Coronary artery (tissue), 2 donors: Measurements from ENCODE around the gene ALDH2.
"Not testable (repeated sequence)": the region's sequence is repeated elsewhere in the genome, so short reads cannot be mapped to it uniquely, and the experiment has no call there.

Experiments
- DNase-seq: peaks from one replicate; pipeline ENCODE4 v3.0.0-alpha.2; 2017; ENCODE audit warnings: low spot score
- H3K27ac ChIP-seq, 2 donors: fragments of 200-600 bp; sonication (generic); one replicate each; pipeline ENCODE4 v1.5.1; 2016 to 2019
- H3K4me3 ChIP-seq: fragments of 200-600 bp; sonication (generic); 2 replicates; pipeline ENCODE4 v1.5.1; 2016; ENCODE audit warnings: mild to moderate bottlenecking, moderate library complexity
- CTCF ChIP-seq: fragments of 200-600 bp; sonication (generic); IDR thresholded peaks from one replicate; pipeline ENCODE4 v1.5.1; 2019; ENCODE audit warnings: antibody characterized with exemption

Gene ALDH2

DNA sequence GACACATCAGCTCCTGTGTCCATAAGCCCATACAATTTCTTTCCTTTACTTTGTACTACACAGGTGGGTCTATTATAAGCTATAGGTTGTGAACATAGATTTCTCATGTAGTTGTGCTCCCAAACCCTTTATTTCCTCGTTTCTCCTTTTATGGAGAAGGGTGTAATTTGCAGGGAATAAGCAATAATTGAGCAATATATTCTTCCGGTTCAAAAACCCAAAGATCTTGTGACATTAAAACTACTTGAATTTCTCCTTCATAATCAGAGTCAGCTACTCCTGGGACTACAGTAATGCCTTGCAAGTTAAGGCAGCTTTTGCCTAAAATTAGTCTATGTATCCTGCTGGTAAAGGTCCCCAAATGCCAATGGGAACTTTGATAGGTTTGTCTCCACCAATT is 56.2 kb downstream of the ALDH2 start:
- TF ChIP-seq CTCF = no peak
- Histone ChIP-seq H3K27ac (no peak overlapping the region), H3K4me3 (no peak overlapping the region)
- no peak for DNase-seq

GRCh38 chr12:111823891-111824290 is 57.2 kb downstream of the ALDH2 start:
- H3K27ac ChIP-seq = no peak overlapping the region
- no peak overlapping the region for H3K4me3 ChIP-seq
- no peak for TF ChIP-seq CTCF
- DNase-seq = no peak

DNA sequence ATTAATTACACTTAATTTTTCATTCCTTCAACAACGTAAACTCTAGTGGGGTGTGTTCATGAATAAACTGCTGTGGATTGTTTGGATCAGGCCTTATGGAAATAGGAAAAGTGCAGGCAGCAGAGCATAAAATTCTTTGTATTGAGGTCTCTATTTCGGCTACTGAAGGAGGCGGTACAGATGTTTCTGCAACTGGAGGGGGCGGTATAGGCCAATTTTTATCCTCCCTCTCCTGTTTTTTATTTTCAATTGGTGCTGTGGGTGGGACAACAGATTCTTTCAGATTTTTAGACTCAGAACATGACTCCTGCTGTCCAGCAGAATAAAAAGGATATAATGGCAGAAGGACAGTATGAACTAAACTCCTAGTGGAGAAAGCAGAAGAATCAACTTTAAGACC is 57.6 kb downstream of the ALDH2 start:
- not testable (repeated sequence) for DNase-seq, H3K4me3 ChIP-seq, H3K27ac ChIP-seq

DNA sequence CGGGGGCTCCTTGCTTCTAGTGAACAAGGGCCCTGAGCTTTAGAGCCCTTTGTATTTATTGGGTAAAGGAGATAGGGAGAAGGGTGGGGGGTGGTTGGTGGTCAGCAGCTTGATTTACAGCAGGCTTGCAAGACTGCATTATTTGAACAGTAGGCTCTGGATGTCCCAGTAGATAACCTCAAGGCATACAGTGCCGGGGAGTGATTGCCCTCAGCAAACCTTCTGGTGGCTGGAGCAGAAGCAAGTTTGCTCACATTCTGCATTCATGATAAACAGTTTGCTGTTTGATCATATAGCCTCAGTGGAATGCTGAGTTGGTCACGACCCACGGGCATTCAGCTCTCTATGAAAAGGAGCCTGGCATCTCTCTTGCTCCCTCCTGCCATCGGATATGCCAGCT is 58.8 kb downstream of the ALDH2 start:
- DNase-seq = no peak
- TF ChIP-seq CTCF = no peak
- no peak overlapping the region for H3K27ac ChIP-seq
- no peak overlapping the region for H3K4me3 ChIP-seq

GRCh38 chr12:111826316-111826715 is 59.6 kb downstream of the ALDH2 start:
- DNase-seq = no peak
- H3K27ac ChIP-seq = no peak overlapping the region
- H3K4me3 ChIP-seq = no peak overlapping the region
- no peak for TF ChIP-seq CTCF

- Histone ChIP-seq H3K27ac (no peak overlapping the region), H3K4me3 (no peak overlapping the region)
- DNase-seq = no peak
- no peak for TF ChIP-seq CTCF
Measured at GRCh38 chr12:111826992-111827391, 60.3 kb downstream of the ALDH2 start.

DNA sequence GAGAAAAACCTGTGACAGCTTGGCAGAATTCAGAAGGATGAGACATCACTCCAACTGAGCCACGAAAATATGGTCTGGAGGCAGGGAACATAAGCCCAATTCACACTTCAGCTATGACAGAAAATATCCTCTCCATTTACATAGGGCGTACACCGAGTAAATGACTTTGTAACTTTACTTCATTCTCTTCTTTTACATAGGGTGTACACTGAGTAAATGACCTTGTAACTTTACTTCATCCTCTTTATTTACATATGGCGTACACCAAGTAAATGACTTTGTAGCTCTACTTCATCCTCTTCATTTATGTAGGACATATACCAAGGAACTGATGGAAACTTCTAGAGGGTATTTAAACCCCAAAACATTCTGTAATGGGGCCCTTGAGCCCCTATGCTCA is 61.2 kb downstream of the ALDH2 start:
- DNase-seq = no peak
- no peak for TF ChIP-seq CTCF
- no peak overlapping the region for H3K4me3 ChIP-seq
- no peak overlapping the region for H3K27ac ChIP-seq

DNA sequence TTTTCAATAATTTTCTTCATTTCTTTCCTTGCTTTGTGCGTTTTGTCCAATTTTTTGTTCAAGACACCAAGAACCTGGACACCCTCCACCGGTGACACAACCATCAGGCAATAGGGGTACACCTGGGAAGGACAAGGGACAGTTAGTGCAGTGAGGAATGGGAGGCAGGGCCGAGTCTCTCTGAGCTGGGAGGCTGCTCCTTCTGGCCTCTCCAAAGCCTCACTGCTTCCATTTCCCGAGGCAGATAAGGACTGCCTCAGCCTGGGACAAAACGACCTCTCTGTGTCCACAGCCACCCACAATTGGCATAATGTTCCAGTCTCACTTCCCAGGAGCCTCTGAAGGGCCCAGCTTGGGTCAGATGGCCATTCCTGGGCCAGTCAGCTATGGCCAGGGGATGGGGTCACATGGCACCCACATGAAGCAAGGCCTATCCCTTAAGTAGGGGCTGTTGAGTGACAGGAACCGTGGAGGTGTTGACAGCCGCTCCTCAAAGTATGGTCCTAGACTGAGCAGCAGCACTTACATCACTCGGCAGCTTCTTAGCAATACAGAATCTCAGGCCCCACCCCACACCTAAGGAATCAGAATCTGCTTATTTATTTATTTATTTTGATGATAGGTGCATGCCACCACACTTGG is 61.7 kb downstream of the ALDH2 start:
- DNase-seq = no peak
- Histone ChIP-seq H3K27ac (no peak overlapping the region), H3K4me3 (no peak overlapping the region)
- TF ChIP-seq CTCF = no peak

DNA sequence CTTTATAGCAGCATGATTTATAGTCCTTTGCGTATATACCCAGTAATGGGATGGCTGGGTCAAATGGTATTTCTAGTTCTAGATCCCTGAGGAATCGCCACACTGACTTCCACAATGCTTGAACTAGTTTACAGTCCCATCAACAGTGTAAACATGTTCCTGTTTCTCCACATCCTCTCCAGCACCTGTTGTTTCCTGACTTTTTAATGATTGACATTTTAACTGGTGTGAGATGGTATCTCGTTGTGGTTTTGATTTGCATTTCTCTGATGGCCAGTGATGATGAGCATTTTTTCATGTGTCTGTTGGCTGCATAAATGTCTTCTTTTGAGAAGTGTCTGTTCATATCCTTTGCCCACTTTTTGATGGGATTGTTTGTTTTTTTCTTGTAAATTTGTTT is 62.9 kb downstream of the ALDH2 start:
- H3K27ac ChIP-seq, H3K4me3 ChIP-seq, DNase-seq: not testable (repeated sequence)

DNA sequence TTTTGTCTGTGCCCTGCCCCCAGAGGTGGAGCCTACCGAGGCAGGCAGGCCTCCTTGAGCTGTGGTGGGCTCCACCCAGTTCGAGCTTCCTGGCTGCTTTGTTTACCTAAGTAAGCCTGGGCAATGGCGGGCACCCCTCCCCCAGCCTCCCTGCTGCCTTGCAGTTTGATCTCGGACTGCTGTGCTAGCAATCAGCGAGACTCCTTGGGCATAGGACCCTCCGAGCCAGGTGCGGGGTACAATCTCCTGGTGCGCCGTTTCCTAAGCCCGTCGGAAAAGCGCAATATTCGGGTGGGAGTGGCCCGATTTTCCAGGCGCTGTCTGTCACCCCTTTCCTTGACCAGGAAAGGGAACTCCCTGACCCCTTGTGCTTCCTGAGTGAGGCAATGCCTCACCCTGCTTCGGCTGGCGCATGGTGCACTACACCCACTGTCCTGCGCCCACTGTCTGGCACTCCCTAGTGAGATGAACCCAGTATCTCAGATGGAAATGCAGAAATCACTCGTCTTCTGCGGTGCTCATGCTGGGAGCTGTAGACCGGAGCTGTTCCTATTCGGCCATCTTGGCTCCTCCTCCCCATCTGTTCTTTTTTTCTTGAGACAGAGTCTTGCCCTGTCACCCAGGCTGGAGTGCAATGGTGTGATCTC is 68.1 kb downstream of the ALDH2 start:
- DNase-seq, H3K4me3 ChIP-seq: not testable (repeated sequence)
- H3K27ac ChIP-seq = peak overlapping the region in 1 of 2 donors; percentile 51
